Measurements from ENCODE around the gene TBC1D22A. TPM values are rescaled to one million over a fixed set of nuclear protein-coding genes. Genes with fewer than 3 reads are reported as not detected.

TBC1D22A gene
- total and polyA plus RNA-seq, 2 donors, result 11.8 to 25.7 TPM

- H3K27me3 ChIP-seq (ENCODE audit: control insufficient read depth in 2 of 2, insufficient read depth in 1 of 2, low read length in 1 of 2), result no peaks in the 10 kb centered on the region
- H3K4me1 ChIP-seq (ENCODE audit: control insufficient read depth in 2 of 2, insufficient read depth in 2 of 2, low read length in 2 of 2), result peaks cover 0 to 23% of the 10 kb centered on the region in 2 donors
- WGBS, result 96% methylated on average over 8 of the region's 8 CpGs
- DNase-seq (ENCODE audit: low read depth in 6 of 9, low spot score in 9 of 9), result no peak
- no peak overlapping the region for H3K4me3 ChIP-seq (ENCODE audit: low read length in 2 of 2)
- peaks cover 3 to 6% of the 10 kb centered on the region in 2 donors for H3K9me3 ChIP-seq (ENCODE audit: control insufficient read depth in 2 of 2, insufficient read depth in 1 of 2, low read length in 1 of 2)
- H3K36me3 ChIP-seq (ENCODE audit: control insufficient read depth in 2 of 2, insufficient read depth in 2 of 2, low read length in 1 of 2), result no peaks in the 10 kb centered on the region
- no peak overlapping the region for H3K27ac ChIP-seq (ENCODE audit: low read depth in 1 of 2, low read length in 1 of 2)
These were observed 332.4 kb downstream of the TBC1D22A start for GRCh38 chr22:47094861-47095330.

GRCh38 chr22:47095395-47096122 is 333.1 kb downstream of the TBC1D22A start:
- Histone ChIP-seq H3K27me3 (ENCODE audit: control insufficient read depth in 2 of 2, insufficient read depth in 1 of 2, low read length in 1 of 2) (no peaks in the 10 kb centered on the region), H3K27ac (ENCODE audit: low read depth in 1 of 2, low read length in 1 of 2) (peak overlapping the region in 1 of 2 donors; percentile 17), H3K4me3 (ENCODE audit: low read length in 2 of 2) (no peak overlapping the region), H3K36me3 (ENCODE audit: control insufficient read depth in 2 of 2, insufficient read depth in 2 of 2, low read length in 1 of 2) (no peaks in the 10 kb centered on the region), H3K4me1 (ENCODE audit: control insufficient read depth in 2 of 2, insufficient read depth in 2 of 2, low read length in 2 of 2) (peaks cover 0 to 20% of the 10 kb centered on the region in 2 donors), H3K9me3 (ENCODE audit: control insufficient read depth in 2 of 2, insufficient read depth in 1 of 2, low read length in 1 of 2) (peaks cover 3 to 6% of the 10 kb centered on the region in 2 donors)
- DNase-seq (ENCODE audit: low read depth in 6 of 9, low spot score in 9 of 9), result no peak
- WGBS, result 76% methylated on average over 5 of the region's 5 CpGs

GRCh38 chr22:47098121-47098520 is 335.7 kb downstream of the TBC1D22A start:
- Histone ChIP-seq H3K36me3 (ENCODE audit: control insufficient read depth in 2 of 2, insufficient read depth in 2 of 2, low read length in 1 of 2) (peaks cover 2 to 3% of the 10 kb centered on the region in 2 donors), H3K4me3 (ENCODE audit: low read length in 2 of 2) (no peak overlapping the region), H3K27me3 (ENCODE audit: control insufficient read depth in 2 of 2, insufficient read depth in 1 of 2, low read length in 1 of 2) (no peaks in the 10 kb centered on the region), H3K9me3 (ENCODE audit: control insufficient read depth in 2 of 2, insufficient read depth in 1 of 2, low read length in 1 of 2) (peaks cover 0 to 3% of the 10 kb centered on the region in 2 donors), H3K27ac (ENCODE audit: low read depth in 1 of 2, low read length in 1 of 2) (no peak overlapping the region), H3K4me1 (ENCODE audit: control insufficient read depth in 2 of 2, insufficient read depth in 2 of 2, low read length in 2 of 2) (peaks cover 0 to 6% of the 10 kb centered on the region in 2 donors)
- 96% methylated on average over 5 of the region's 5 CpGs for WGBS
- no peak for DNase-seq (ENCODE audit: low read depth in 6 of 9, low spot score in 9 of 9)

- H3K4me3 ChIP-seq (ENCODE audit: low read length in 2 of 2), result no peak overlapping the region
- H3K4me1 ChIP-seq (ENCODE audit: control insufficient read depth in 2 of 2, insufficient read depth in 2 of 2, low read length in 2 of 2), result peaks cover 0 to 6% of the 10 kb centered on the region in 2 donors
- peaks cover 2 to 3% of the 10 kb centered on the region in 2 donors for H3K36me3 ChIP-seq (ENCODE audit: control insufficient read depth in 2 of 2, insufficient read depth in 2 of 2, low read length in 1 of 2)
- DNase-seq (ENCODE audit: low read depth in 6 of 9, low spot score in 9 of 9), result no peak
- WGBS, result 98% methylated on average over 11 of the region's 11 CpGs
- H3K27me3 ChIP-seq (ENCODE audit: control insufficient read depth in 2 of 2, insufficient read depth in 1 of 2, low read length in 1 of 2), result no peaks in the 10 kb centered on the region
- H3K9me3 ChIP-seq (ENCODE audit: control insufficient read depth in 2 of 2, insufficient read depth in 1 of 2, low read length in 1 of 2), result no peaks in the 10 kb centered on the region
- H3K27ac ChIP-seq (ENCODE audit: low read depth in 1 of 2, low read length in 1 of 2), result no peak overlapping the region
These were observed 336.1 kb downstream of the TBC1D22A start for GRCh38 chr22:47098554-47098953.

GRCh38 chr22:47100019-47100418 is 337.6 kb downstream of the TBC1D22A start:
- WGBS, result 97% methylated on average over 2 of the region's 2 CpGs
- no peak overlapping the region for H3K4me3 ChIP-seq (ENCODE audit: low read length in 2 of 2)
- no peak for DNase-seq (ENCODE audit: low read depth in 6 of 9, low spot score in 9 of 9)
- H3K27ac ChIP-seq (ENCODE audit: low read depth in 1 of 2, low read length in 1 of 2), result no peak overlapping the region
- H3K9me3 ChIP-seq (ENCODE audit: control insufficient read depth in 2 of 2, insufficient read depth in 1 of 2, low read length in 1 of 2), result no peaks in the 10 kb centered on the region
- peaks cover 2 to 3% of the 10 kb centered on the region in 2 donors for H3K36me3 ChIP-seq (ENCODE audit: control insufficient read depth in 2 of 2, insufficient read depth in 2 of 2, low read length in 1 of 2)
- H3K27me3 ChIP-seq (ENCODE audit: control insufficient read depth in 2 of 2, insufficient read depth in 1 of 2, low read length in 1 of 2), result no peaks in the 10 kb centered on the region
- H3K4me1 ChIP-seq (ENCODE audit: control insufficient read depth in 2 of 2, insufficient read depth in 2 of 2, low read length in 2 of 2), result peaks cover 0 to 6% of the 10 kb centered on the region in 2 donors

- DNase-seq (ENCODE audit: low read depth in 6 of 9, low spot score in 9 of 9), result no peak
- WGBS, result 96% methylated on average over 15 of the region's 15 CpGs
- H3K27me3 ChIP-seq (ENCODE audit: control insufficient read depth in 2 of 2, insufficient read depth in 1 of 2, low read length in 1 of 2), result no peaks in the 10 kb centered on the region
- peaks cover 0 to 3% of the 10 kb centered on the region in 2 donors for H3K4me1 ChIP-seq (ENCODE audit: control insufficient read depth in 2 of 2, insufficient read depth in 2 of 2, low read length in 2 of 2)
- H3K36me3 ChIP-seq (ENCODE audit: control insufficient read depth in 2 of 2, insufficient read depth in 2 of 2, low read length in 1 of 2), result peaks cover 2 to 3% of the 10 kb centered on the region in 2 donors
- no peak overlapping the region for H3K27ac ChIP-seq (ENCODE audit: low read depth in 1 of 2, low read length in 1 of 2)
- H3K9me3 ChIP-seq (ENCODE audit: control insufficient read depth in 2 of 2, insufficient read depth in 1 of 2, low read length in 1 of 2), result no peaks in the 10 kb centered on the region
- H3K4me3 ChIP-seq (ENCODE audit: low read length in 2 of 2), result no peak overlapping the region
These were observed 338.3 kb downstream of the TBC1D22A start for GRCh38 chr22:47100646-47101200.

- Histone ChIP-seq H3K4me3 (ENCODE audit: low read length in 2 of 2) (no peak overlapping the region), H3K4me1 (ENCODE audit: control insufficient read depth in 2 of 2, insufficient read depth in 2 of 2, low read length in 2 of 2) (no peaks in the 10 kb centered on the region), H3K27ac (ENCODE audit: low read depth in 1 of 2, low read length in 1 of 2) (no peak overlapping the region), H3K27me3 (ENCODE audit: control insufficient read depth in 2 of 2, insufficient read depth in 1 of 2, low read length in 1 of 2) (no peaks in the 10 kb centered on the region), H3K36me3 (ENCODE audit: control insufficient read depth in 2 of 2, insufficient read depth in 2 of 2, low read length in 1 of 2) (peaks cover 2 to 3% of the 10 kb centered on the region in 2 donors), H3K9me3 (ENCODE audit: control insufficient read depth in 2 of 2, insufficient read depth in 1 of 2, low read length in 1 of 2) (no peaks in the 10 kb centered on the region)
- WGBS, result 98% methylated on average over 16 of the region's 16 CpGs
- no peak for DNase-seq (ENCODE audit: low read depth in 6 of 9, low spot score in 9 of 9)
These were observed 339.0 kb downstream of the TBC1D22A start for GRCh38 chr22:47101321-47101885.

GRCh38 chr22:47102081-47102480 is 339.6 kb downstream of the TBC1D22A start:
- Histone ChIP-seq H3K4me1 (ENCODE audit: control insufficient read depth in 2 of 2, insufficient read depth in 2 of 2, low read length in 2 of 2) (no peaks in the 10 kb centered on the region), H3K27me3 (ENCODE audit: control insufficient read depth in 2 of 2, insufficient read depth in 1 of 2, low read length in 1 of 2) (no peaks in the 10 kb centered on the region), H3K9me3 (ENCODE audit: control insufficient read depth in 2 of 2, insufficient read depth in 1 of 2, low read length in 1 of 2) (no peaks in the 10 kb centered on the region), H3K4me3 (ENCODE audit: low read length in 2 of 2) (no peak overlapping the region), H3K36me3 (ENCODE audit: control insufficient read depth in 2 of 2, insufficient read depth in 2 of 2, low read length in 1 of 2) (peaks cover 2 to 3% of the 10 kb centered on the region in 2 donors), H3K27ac (ENCODE audit: low read depth in 1 of 2, low read length in 1 of 2) (no peak overlapping the region)
- DNase-seq (ENCODE audit: low read depth in 6 of 9, low spot score in 9 of 9), result no peak
- 99% methylated on average over 12 of the region's 12 CpGs for WGBS

GRCh38 chr22:47102648-47103047 is 340.2 kb downstream of the TBC1D22A start:
- no peaks in the 10 kb centered on the region for H3K27me3 ChIP-seq (ENCODE audit: control insufficient read depth in 2 of 2, insufficient read depth in 1 of 2, low read length in 1 of 2)
- no peak for DNase-seq (ENCODE audit: low read depth in 6 of 9, low spot score in 9 of 9)
- no peaks in the 10 kb centered on the region for H3K9me3 ChIP-seq (ENCODE audit: control insufficient read depth in 2 of 2, insufficient read depth in 1 of 2, low read length in 1 of 2)
- no peaks in the 10 kb centered on the region for H3K4me1 ChIP-seq (ENCODE audit: control insufficient read depth in 2 of 2, insufficient read depth in 2 of 2, low read length in 2 of 2)
- H3K4me3 ChIP-seq (ENCODE audit: low read length in 2 of 2), result no peak overlapping the region
- peaks cover 2 to 3% of the 10 kb centered on the region in 2 donors for H3K36me3 ChIP-seq (ENCODE audit: control insufficient read depth in 2 of 2, insufficient read depth in 2 of 2, low read length in 1 of 2)
- H3K27ac ChIP-seq (ENCODE audit: low read depth in 1 of 2, low read length in 1 of 2), result no peak overlapping the region
- 100% methylated on average over 2 of the region's 2 CpGs for WGBS
